ENCODE results near the gene IRF4. TPM values are rescaled to one million over a fixed set of nuclear protein-coding genes. Genes with fewer than 3 reads are reported as not detected.

The IRF4 gene
- polyA plus RNA-seq, 3 donors: 0.26 to 0.55 (median 0.36) TPM

DNA sequence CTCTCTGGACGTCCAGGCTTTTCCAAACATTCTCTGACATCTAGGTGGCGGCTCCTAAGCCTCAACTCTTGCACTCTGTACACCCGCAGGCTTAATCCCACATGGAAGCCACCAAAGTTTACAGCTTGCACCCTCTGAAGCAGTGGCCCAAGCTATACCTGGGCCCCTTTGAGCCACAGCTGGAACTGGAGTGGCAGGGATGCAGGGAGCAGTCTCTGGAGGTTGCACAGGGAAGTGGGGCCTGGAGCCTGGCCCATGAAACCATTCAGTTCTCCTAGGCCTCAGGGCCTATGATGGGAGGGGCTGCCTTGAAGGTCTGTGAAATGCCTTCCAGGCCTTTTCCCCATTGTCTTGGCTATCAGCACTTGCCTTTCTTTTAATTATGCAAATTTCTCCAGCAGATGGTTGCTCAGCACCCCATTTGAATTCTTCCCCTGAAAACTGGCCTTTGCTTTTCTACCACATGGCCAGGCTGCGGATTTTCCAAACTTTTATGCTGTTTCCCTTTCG is 64.9 kb downstream of the IRF4 start:
- DNase-seq: no peak

DNA sequence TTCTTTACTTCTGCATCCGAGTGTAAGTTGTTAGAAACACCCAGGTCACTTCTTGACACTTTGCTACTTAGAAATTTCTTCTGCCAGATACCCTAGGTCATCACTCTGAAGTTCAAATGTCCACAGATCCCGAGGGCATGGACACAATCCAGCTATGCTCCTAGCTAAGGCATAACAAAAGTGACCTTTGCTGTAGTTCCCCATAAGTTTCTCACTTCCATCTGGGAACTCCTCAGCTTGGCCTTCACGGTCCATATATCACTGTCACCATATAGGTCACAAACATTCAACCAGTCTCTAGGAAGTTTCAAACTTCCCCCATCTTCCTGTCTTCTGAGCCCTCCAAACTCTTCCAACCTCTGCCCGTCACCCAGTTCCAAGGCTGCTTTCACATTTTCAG is 65.3 kb downstream of the IRF4 start:
- no peak for DNase-seq

Other genes starting within 250 kb of the IRF4 start
- gene DUSP22, start 99.3 kb upstream of the IRF4 start, polyA plus RNA-seq (ENCODE audit: insufficient read length in 3 of 3): 10 to 100 TPM; 22.3 to 23.4 (median 22.6) TPM